Adrenal gland (tissue), 5 donors: ENCODE measurements around the gene ANKRD33B.

Experiments used
- POLR2A ChIP-seq, 2 donors: fragments of 450-650 bp; IDR thresholded peaks; one replicate each; pipeline ENCODE4 v1.6.1; 2017; ENCODE audit warnings: antibody characterized with exemption in 2 of 2, mild to moderate bottlenecking in 2 of 2, moderate library complexity in 1 of 2
- TF ChIP-seq, protein P1 (sequence below), 6 experiments: fragments of 450-650 bp in 4 of 6; fragments of 200-600 bp in 2 of 6; sonication (generic) in 1 of 6; IDR thresholded peaks; 1 replicate in 5 of 6; 2 replicates in 1 of 6; pipeline versions ENCODE4 v1.5.1 to v1.8.0; 2016 to 2021; ENCODE audit warnings: antibody characterized with exemption in 6 of 6, mild to moderate bottlenecking in 2 of 6, moderate library complexity in 1 of 6
- donor health status: DM: no; HTN: no; CAD: no.

DNA sequence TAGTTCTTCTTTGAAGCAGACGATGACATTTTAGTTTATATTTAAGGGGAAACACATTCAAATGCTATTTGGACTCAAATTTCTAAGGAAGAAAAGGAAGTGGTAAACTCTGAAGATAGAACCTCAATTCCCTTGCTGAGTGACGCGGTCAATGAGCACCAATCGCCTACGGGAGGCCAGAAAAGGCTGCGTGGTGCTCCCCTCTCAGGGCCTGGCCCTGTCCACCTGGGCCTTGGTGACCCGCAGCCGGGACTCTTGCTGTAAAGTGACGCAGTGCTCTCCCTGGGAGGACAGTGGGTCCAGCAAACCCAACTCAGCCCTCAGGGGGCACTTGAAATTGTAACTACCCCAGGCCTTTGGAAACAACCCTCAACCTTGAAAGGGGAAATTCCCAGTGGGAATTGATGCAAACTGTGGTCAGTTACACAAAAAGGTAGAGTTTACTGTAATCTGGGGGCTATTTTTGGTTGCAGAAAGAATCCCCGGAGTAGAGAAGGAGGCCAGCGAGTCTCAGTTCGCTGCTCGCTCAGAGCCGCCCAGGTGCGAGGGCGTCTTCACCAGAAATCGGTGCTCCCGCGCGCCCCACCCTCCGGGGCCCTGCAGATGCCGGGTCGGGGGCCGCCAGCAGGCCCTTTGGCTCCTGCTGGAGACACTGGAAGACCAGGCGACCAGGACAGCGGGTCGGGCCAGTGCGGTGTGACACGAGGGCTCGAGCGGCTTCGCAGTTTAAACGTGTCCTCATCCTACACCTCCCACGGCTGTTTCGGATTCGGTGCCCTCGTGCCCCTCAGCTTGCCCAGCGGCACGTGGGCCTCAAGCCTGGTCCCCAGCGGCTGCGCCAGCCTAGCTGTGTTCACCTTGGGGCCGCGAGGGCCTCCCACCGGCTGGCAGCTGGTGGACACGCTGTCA lies 1.4 kb upstream of the ANKRD33B start:
- TF ChIP-seq, protein P1, sequence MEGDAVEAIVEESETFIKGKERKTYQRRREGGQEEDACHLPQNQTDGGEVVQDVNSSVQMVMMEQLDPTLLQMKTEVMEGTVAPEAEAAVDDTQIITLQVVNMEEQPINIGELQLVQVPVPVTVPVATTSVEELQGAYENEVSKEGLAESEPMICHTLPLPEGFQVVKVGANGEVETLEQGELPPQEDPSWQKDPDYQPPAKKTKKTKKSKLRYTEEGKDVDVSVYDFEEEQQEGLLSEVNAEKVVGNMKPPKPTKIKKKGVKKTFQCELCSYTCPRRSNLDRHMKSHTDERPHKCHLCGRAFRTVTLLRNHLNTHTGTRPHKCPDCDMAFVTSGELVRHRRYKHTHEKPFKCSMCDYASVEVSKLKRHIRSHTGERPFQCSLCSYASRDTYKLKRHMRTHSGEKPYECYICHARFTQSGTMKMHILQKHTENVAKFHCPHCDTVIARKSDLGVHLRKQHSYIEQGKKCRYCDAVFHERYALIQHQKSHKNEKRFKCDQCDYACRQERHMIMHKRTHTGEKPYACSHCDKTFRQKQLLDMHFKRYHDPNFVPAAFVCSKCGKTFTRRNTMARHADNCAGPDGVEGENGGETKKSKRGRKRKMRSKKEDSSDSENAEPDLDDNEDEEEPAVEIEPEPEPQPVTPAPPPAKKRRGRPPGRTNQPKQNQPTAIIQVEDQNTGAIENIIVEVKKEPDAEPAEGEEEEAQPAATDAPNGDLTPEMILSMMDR (IDR thresholded peaks at IDR 0.05) = no peak
- no peak for TF ChIP-seq POLR2A (IDR thresholded peaks at IDR 0.05)
